Hepatic stellate cell (primary cell): ENCODE results near the gene TMEM82.

ENCODE experiments used
- DNase-seq: peaks from one replicate; pipeline ENCODE4 v3.0.0; 2011; ENCODE audit warnings: low spot score

The TMEM82 gene

DNA sequence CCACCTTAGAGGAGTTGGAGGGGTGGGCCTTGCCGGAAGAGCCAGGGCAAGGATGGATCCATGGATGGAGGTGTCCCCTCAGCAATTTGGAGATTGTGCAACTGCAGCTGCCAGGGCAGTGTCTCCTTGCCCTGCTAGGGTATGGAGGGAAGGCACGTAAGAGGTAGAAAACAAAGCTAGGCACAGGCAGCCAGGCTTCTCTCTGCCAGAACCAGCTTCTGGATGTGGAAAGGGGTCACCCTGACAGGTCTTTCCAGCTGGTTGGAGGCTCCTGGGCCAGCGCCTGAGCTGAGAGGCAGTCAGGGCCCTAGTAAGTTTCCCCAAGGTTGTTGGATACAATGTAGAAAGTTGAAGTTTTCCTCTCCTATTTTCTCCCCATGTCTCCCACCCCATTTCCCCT, 21.4 kb upstream of the TMEM82 start:
- DNase-seq: no peak

DNA sequence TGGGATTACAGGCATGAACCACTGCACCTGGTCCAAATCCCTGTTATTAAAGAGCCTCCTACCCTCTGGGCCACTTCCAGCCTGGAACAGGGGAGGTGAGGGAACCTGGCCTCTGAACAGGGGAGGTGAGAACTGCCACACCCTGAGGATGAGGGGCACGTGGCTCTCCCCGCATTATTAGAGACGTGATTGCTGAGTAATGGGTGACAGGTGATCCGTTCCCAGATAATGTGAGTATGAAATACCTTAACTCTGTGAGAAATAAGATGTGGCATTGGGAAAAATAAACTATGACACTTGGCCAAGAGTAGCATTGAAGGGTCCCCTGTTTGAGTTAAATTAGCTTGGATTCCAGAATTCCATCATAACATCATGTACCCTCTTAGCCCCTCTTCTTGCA, 19.9 kb upstream of the TMEM82 start:
- no peak for DNase-seq

DNA sequence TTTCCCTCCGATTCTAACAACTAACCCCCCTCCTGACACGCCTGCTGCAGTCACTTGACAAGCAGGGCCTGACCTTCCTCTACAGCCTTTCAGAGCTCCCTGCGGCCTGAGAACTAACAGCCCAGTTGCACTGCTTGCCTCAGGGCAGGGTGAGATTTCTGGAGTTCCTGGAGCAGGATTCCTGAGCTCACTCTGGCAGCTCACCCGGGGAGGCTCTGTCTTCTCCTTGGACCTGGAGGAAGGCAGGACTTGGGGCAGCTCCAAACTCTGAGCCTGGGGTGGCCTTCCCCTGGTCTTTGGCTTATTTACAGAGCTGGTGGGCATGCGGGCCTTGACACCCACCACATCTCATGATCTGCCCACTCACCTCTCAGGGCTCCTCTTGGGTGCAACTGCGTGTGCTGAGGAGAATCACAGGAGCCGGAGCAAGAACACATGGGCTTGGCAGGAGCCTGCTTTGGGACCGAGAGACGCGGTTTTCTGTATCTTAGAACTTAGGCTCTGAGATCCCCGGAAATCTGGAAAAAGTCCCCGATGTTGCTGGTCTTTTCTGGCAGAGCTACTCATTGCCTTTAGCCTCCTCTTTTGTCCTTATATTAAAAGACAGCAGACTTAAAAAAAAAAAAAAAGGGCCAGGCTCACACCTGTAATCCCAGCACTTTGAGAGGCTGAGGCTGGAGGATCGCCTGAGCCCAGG, 19.3 kb upstream of the TMEM82 start:
- no peak for DNase-seq

DNA sequence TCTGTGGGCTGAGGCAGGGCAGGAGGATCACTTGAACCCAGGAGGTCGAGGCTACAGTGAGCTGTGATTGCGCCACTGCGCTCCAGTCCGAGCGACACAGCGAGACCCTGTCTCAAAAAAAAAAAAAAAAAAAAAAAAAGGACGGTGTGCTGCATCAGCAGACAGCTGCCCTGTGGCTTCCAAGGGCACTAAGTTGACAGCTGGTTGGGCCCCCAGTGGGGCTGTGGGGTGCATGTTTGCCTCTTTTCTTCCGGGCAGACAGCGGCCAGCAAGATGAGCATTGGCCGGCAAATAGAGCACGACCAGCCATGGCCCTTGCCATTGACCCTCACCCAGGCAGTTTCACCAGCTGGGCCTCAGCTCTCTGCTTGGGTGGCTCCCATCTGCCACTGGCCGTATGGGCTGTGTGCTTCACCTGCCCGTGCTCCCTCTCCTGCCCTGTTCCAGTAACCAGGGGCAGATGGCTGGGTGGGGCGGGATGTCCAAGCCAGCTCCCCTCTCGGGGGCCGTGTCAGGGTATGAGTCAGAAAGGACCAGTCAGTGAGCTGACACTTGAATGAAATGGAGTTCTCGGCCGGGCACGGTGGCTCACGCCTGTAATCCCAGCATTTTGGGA, 18.6 kb upstream of the TMEM82 start:
- DNase-seq: no peak

DNA sequence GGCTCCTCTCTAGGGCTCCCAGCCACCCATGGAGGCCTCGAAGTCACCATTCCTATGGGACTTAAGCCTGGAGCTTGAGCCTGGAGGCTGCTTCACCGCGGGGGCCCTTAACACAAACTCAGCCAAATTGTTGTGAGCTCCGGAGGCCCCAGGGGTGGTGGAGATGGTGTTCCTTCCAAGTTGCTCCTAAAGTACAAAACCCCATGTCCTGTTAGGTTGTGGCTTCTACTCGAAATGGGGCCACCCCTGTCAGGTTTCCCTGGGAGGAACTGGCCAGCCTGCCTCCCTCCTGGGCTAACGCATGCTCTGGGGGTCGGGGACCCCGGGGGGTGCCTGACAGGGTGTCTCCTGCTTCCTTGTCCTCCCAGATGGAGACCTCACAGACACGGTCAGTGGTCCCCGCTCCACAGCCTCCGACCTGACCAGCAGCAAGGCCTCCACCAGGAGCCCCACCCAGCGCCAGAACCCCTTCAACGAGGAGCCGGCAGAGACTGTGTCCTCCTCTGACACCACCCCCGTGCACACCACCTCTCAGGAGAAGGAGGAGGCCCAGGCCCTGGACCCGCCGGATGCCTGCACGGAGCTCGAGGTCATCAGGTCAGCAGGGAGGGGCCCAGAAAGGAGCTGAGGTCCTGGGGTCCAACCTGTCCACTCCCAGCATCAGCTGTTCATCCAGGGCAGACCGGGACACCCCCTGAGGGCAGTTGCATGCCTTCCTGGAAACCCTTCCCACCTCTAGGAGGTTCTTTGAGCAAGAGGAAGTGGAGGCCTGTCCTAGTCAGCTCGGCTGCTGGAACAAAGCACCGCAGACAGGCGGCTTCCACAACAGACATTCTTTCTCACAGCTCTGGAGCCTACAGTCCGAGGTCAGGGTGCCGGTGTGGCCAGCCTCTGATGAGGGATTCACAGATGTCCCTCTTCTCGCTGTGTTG, 17.1 kb upstream of the TMEM82 start:
- DNase-seq: no peak

DNA sequence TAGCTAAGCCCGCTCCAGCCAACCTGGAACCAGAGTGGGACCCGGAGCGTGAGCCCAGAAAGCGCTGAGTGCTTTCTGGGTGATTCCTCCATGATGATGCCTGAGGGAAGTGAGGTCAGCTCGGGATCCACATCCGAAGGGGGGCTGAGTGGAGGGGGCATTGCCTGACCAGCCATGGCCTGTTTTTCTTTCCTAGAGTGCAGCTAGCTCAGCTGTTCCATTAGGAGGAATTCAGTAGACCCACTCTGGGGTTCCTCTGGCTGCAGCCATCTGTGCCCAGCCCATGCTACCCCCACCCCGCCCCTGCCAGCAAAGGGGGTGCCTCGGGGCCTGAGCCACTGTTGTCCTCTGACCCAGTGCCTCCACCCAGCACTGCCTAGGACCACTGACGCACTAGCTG, 15.8 kb upstream of the TMEM82 start:
- no peak for DNase-seq

DNA sequence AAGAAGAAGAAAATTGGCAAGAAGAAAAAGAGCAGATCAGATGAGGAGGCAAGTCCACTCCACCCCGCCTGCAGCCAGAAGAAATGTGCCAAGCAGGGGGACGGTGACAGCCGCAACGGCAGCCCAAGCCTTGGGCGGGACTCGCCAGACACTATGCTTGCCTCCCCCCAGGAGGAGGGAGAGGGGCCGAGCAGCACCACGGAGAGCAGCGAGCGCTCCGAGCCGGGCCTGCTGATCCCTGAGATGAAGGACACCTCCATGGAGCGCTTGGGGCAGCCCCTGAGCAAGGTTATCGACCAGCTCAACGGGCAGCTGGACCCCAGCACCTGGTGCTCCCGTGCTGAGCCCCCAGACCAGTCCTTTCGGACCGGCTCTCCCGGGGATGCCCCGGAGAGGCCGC, 15.3 kb upstream of the TMEM82 start:
- no peak for DNase-seq

DNA sequence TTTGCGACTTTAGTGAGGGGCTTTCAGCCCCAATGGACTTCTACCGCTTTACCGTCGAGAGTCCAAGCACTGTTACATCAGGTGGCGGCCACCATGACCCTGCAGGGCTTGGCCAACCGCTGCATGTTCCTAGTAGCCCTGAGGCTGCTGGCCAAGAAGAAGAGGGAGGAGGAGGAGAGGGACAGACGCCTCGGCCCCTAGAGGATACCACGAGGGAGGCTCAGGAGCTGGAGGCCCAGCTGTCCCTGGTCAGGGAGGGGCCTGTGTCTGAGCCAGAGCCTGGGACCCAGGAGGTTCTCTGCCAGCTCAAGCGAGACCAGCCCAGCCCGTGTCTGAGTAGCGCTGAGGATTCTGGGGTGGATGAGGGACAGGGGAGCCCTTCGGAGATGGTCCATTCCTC, 14.9 kb upstream of the TMEM82 start:
- no peak for DNase-seq

DNA sequence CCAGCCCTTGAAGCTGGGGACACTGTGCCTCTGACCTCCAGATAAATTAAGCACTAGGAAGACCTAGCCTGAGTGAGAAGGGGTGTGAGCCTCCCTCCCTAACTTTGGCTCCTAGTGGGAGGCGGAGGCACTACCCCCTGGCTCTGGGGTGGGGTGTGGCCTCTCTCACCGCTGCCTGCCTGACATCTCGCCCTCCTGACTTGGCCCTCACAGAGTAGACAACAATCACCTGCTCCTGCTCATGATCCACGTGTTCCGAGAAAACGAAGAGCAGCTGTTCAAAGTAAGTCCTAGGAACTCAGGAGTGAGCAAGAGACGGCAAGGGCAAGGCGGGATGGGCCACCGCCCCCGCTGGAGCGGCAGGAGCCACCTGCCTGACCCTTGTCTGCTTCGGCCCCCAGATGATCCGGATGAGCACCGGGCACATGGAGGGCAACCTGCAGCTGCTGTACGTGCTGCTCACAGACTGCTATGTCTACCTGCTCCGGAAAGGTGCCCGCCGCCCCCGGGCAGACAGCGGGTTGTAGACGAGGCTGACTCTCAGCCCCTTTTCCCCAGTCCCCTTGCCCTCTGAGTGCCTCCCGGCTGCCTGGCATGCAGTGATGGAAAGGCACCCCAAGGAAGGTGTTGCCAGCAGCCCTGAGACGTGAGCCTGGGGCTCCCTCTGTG, 14.3 kb upstream of the TMEM82 start:
- no peak for DNase-seq

DNA sequence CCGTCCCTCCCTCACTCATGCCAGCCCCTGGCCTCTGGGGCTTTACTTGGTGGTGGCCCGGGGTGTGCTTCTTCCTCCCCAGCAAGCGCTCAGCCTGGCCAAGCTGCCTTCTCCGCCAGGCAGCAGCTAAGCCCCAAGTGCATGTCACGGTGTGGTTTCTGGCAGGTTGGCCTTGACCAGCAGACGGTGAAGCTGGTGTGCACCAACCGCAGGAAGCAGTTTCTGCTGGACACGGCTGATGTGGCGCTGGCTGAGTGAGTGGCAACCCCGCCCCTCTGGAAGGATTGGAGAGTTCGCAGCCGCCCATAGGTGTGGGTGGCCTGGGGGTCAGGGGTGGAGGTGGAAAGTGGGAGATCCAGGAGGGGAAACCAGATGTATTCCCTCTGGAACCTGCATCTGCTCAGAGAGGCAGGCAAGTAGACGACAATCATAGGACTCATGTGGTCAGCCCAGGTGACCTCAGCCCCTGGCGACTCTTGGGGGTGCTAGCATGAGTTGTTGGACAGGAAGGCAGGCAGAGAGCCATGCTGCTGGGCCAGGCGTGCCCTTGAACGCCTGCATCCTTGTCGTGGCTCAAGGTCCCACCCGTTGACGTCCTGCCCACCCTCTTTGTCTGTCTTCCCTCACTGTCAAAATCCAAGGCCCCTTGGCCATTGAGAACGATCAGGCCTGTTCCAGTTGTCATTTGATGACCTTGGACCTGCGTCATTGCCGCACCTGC, 13.2 kb upstream of the TMEM82 start:
- no peak for DNase-seq

DNA sequence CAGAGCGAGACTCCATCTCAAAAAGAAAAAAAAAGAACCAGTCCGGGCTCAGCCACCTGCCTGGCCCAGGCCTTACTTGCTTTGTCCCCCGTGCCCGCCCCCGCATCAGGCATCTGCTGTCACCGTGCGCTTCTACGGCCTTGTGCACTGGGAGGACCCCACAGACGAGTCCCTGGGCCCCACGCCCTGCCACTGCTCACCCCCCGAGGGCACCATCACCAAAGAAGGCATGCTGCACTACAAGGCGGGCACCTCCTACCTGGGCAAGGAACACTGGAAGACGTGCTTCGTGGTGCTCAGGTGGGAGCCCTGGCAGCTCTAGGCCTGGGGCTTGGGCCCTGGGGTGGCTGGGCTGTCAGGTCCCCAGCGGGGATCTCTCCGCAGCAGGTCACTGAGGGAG, 11.9 kb upstream of the TMEM82 start:
- no peak for DNase-seq

DNA sequence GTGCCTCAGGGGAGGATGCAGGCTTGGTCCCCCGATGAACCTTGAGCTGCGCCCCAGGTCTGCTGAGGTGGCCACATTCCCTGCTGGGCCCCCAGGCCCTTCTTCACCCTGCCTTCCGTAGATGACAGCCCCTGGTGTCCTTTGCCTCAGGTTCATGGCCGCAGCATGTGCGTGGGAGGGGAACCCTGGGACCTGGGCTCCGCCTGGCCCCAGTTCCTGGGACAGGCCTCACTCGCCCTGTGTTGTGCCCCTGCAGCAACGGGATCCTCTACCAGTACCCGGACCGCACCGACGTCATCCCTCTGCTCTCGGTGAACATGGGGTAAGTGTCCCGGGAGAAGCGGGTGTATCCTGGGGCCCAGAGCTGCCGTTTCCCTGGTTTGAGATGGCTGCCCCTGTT, 11.4 kb upstream of the TMEM82 start:
- no peak for DNase-seq

DNA sequence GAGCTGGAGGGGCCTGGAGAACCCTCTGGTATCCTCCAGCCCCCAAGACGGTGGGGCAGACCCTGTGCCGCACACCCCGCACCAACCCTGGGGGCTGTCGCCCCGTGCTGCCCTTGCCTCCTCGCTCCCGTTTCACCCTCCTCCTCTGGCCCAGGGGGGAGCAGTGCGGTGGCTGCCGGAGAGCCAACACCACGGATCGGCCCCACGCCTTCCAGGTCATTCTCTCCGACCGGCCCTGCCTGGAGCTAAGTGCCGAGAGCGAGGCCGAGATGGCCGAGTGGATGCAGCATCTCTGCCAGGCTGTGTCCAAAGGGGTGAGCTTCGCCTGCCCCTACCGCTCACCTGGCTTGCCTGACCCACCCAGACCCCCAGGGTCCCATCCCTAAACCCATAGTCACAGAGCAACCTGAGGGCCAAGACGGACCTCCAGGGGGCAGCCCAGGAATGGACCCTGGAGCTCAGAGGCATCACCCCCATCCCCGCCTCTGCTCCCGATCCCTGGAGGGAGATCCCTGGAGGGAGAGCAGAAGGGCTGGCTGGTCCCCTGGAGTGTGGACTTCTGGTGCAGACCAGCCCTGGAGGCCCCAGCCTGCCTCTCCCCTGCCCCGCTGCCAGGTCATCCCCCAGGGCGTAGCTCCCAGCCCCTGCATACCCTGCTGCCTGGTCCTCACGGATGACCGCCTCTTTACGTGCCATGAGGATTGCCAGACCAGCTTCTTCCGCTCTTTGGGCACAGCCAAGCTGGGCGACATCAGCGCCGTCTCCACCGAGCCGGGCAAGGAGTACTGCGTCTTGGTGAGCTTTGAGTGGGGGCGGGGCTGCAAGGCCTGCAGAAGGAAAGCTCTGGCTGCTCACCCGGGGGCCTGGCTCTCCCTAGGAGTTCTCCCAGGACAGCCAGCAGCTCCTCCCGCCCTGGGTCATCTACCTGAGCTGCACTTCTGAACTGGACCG, 10.3 kb upstream of the TMEM82 start:
- no peak for DNase-seq

DNA sequence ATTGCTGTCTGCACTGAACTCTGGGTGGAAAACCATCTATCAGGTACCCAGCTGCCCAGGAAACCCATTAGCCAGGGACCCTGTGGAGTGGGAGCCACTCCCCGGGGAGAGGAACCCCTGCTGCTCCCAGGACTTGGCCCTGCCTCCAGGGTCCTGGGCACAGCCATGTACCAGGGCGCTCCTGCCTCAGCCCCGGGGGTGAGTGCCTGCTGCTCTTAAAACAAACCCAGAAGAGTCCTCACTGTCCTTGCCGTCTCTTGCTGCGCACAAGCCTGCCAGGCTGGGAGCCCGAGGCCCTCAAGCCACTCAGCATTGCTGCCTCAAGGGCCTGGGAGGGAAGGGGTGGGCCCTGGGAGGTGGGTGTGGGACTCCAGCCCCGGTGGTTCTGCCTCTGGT, 9.6 kb upstream of the TMEM82 start:
- no peak for DNase-seq

DNA sequence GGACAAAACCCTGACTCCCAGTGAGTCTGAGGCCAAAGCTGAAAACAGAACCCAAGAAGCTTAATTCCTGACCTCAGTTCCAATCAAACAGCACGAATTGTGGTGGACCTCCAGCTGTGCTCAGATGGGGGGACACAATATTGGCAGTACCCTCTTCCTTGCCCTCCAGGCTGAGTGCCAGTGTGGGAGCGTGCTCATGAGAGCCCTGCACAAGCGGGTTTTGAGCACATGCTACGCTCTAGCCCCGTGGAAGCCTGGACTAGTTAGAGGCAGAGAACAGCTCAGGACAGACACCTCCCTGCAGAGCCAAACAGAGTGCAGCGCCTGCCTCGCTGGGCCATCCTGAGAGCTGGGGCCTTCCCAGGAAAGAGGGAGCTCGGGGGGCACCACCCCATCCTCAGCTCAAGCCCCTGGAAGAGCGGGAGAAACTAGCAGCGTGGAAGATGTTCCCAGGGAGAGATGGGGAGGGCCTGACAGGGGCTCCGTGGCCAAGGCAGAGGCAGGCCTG, 9.0 kb upstream of the TMEM82 start:
- DNase-seq: no peak

DNA sequence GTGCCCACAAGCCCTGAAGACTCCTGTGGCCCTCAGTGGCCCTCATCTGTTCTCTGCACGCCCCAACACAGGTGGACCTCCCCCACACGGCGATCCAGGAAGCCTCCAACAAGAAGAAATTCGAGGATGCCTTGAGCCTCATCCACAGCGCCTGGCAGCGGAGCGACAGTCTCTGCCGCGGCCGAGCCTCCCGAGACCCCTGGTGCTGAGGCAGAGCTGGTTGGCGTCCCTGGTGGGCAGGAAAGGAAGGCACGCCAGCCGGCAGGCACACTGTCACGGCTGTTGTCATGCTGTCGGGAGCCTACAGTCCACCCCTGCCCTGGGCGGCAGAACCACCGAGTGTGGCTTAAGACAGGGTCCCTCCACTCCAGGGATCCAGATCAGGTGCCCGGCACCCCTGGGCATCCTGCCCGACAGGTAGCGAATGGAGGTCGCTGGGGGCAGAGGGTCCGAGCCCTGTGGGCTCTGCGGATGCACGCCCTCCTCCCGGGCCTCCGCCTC, 8.5 kb upstream of the TMEM82 start:
- DNase-seq: no peak

DNA sequence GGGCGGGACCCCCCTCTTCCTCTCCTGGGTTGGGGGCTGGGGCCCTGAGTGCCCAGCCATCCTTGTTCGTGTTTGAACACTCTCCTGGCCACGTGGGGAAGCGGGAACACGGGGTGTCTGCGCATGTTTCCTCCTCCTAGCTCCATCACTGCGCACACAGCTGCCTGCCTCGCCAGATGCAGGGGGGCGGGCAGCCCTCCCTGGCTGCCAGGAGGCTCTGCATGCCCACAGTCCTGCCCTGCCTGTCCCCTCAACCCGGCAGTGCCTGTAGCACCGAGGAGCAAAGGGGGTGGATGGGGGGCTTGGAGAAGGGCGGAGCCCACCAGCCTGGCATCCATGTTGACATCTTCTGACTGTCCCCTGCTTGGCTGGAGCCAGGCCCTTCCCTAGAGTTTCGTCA, 8.0 kb upstream of the TMEM82 start:
- no peak for DNase-seq

DNA sequence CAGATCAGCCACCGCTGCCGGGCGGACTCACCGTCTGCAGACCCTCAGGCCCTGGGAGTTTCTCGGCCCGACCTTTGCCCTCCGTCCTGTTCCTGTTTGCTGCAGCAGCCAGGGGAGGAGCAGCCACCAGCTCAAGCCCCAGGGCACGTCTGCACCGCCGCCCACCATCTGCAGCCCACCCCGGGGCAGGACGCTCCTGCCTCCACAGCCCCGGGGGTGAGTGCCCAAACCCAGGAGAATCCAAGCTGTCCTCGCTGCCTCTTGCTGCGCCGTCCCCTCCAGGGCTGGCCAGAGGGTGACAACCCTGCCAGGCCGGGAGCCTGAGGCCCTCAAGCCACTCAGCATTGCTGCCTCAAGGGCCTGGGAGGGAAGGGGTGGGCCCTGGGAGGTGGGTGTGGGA, 7.4 kb upstream of the TMEM82 start:
- no peak for DNase-seq

DNA sequence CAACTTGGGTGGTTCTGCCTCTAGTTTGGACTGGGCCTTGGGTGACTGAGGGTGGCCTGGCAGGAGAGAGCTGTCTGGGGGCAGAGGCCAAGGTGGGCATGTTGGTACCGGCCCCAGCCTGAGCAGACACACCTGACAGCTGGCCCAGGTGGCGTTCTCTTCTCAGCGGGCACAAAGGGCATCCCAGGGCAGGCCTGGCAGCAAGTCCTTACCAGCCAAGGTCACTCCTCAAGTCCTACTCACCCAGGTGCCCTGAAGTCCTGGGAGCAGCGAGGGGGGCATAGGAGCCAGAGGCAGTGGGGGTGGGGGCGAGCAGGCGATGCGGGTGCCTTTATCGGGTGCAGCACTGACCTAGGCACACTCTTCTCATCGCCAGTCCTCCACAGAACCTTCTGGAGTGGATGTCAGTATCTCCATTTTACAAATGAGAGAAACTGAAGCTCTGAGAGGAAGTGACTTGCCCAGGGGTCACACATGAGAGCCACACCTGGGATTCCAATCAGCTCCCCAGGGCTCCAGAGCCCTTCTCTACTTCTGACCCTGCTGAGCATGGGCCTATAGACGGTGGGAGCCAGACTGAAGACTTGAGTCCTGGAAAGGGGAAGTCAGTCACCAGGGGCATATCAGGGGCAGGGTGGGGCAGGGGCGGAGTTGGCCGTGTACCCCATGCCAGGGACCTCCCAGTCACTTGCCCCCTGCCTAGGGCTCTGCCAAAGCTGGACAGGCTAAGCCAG, 6.8 kb upstream of the TMEM82 start:
- no peak for DNase-seq
